NCI-H69 (cell line): ENCODE data around the gene PRDM15.

Experiments
- DNase-seq: peaks from one replicate; lab custom pipeline; 2025; lab: John Stamatoyannopoulos, UW

PRDM15 gene

DNA sequence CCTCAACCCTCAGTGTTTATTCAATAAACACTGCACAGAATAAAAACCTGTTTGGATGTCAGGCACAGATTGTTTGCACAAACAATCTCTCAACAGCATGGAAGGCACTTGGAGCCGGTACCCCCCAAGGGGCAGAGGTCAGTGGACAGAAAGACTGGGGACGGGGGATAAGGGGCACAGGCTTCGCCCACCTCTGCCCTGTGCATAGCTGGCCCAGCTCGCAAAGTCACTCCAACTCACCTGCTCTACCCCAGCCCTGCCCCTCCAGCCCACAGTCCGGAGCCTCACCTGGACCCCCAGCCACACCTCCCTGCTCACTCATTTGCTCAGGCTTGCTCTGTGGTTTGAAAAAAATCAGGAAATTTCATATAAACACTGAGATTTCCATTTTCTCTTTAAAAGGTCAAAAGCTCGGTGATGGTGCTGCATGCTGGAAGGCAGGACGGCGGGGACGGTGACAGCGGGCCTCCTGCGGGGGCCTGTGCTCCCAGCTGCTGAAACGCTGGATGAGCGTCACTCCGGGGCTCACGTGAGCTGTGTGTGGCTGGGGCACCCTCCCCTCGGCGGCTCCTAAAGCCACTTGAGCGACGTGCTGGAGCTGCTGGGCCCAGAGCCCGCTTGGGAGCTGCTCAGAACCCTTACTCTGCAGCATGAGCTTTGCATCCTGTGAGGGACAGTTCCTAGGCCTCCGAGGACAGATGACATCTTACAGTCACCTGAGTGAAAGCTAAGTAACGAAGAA, 54.5 kb downstream of the PRDM15 start:
- no peak for DNase-seq

DNA sequence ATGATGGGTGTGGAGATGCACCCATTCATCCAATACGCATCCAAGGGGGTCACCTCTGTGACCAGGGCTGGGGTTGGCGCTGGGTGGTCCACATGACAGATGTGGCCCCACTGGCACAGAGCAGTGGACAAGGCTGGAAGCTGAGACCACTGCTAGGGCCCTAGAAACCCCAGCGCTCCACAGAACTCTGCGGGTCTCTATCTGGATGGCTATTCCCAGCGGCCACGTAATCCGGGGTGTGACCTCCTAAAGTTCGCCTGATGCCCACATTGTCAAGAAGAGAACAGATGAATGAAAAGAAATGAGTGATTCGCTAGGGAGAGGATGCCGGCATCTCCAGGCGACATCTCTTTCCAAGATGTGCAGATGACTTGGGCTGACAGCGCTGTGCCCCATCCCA, 55.2 kb downstream of the PRDM15 start:
- no peak for DNase-seq

DNA sequence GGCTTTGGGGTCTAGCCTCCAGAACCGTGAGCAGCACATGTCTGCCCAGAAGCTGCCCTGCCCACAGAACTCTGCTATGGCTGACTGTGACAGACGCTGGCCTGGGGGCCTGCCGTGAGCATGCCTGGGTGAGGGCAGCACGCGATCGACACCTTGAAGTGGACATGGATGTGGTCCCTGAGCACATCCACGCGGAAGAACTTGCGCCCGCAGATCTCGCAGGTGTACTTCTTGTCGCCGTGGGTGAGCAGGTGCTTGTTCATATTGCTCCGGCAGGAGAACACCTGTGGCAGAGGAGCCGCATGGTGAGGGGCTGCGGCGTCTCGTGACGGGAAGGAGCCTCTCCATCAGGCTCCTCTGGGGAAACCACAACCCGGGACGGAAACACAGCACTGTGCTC, 56.0 kb downstream of the PRDM15 start:
- DNase-seq: no peak

DNA sequence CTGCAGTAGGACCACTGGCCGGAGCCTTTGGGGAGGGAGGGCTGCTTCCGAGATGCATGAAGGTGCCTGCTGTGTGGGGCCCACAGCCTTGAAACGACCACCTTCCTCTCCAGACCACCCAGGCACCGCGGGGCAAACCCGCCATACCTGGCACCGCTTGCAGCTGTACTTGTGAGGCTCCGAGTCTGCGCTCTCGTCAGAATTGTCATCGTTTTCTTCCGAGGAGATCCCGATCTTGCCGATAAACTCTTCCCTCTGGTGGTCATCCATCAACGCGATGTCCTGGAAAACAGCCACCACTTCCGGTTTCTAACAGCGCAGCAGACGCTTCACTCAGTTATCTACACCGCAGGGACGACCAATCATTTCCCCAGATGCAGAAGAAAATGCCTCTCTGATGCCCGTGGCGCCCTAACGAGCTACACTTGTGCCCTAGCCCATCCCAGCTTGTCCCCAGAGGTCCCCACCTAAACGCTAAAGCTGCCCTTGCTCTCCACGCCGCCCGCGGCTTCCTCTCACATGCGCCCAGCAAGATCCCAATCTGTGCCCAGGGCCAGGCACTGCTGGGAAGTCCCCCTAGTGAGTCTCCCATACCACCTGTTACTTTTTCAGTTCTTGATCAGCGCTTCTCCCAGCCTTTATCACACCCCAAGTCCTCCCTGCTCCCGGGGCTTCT, 57.2 kb downstream of the PRDM15 start:
- no peak for DNase-seq

DNA sequence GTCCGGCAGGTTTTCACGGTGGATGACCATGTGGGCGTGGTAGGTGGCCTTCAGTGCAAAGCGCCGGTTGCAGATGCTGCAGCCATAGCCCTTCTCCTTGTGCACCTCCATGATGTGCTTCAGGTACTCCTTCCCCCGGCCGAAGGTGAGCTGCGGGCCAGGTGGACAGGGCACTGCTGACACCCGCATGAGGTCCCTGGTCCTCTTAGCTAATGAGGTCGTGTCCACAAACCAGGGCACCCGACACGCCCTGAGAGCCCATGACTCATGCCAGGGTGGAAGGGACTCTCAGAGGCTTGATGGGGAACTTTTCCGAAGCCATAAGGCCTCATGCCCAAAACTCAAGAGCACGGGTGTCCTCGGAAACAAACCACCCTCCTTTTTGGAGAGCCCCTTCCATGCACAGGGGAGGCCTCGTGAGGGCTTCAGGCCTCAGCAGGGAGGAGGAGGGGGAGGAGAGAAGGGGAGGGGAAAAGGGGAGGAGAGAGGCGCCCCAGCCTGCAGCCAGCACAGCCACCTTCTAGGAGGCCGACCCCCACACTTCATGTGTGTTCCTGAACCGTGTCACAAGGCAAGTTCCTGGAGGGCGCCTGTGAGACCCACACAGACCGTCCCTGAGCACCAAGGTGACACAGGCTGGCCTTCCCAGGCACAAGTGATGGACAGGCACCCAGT, 57.9 kb downstream of the PRDM15 start:
- DNase-seq: no peak

DNA sequence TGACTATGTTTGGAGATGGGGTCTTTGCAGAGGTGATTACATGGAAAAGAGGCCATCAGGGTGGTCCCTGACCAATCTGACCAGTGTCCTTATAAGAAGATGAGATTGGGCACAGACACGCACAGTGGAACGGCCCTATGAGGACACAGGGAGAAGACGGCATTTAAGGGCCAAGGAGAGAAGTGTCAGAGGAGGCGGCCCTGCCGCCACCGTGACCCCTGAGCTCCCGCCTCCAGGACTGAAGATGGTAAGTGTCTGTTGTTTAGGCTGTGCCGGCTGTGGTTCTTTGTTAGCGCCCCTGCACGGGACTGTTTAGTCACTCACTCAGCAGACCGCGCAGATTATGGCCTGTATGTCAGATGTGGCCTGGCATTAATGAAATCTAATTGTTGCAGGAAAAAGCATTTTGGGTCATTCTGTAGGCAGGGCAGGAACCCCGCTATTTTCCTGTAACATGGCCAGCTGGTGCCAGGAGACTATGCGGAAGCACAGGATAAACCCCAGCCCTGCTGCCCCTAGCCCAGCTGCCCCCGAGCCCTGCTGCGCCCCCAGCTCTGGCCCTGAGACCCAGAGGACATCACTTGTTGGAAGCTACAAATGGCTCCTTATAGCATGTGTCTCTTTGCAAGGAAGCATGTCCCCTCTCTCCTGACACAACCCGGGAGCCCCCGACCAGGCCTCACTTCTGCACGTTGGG, 58.6 kb downstream of the PRDM15 start:
- DNase-seq: no peak

DNA sequence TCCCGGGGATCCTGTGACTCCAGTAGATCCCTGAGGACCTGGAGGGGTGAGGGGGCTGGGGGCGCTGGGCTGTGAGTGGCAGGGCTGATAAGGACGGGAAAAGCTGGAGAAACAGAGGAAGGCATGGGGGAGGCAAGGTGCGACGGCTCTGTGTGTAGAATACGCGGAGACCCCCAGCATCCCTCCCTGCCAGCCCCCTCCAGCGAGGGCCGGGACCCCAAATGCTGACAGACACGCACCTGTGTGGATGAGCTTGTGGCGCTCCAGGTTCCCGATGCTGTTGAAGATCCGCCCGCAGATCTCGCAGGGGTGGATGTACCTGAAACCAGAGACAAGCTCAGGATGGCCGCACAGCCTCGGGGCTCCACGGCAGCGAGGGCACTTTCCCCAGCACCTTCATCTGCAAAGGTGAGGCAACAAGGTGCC, 59.3 kb downstream of the PRDM15 start:
- no peak for DNase-seq

DNA sequence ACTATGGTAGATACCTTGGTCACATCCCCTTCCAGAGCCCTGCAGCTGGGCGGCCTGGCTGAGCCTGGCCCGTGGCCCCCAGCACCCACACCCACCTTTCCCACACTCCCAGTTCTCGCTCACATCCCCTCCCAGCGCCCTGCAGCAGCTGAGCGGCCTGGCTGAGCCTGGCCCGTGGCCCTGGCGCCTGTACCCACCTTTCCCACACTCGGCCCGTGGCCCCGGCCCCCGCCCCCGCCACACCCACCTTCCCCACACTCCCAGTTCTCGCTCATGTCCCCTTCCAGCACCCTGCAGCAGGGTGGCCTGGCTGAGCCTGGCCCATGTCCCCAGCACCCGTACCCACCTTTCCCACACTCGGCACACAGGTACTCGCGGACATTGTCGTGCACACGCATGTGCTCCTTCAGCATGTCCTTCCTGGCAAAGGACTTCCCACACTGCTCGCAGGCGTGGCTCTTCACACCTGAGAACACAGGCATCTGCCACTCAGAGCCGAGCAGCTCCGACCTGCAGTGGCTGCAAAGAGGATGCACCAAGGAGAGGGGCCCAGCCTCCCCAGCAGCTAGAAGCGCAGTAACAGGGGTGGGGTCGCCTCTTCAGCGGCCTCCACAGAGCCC, 59.8 kb downstream of the PRDM15 start:
- DNase-seq: no peak

DNA sequence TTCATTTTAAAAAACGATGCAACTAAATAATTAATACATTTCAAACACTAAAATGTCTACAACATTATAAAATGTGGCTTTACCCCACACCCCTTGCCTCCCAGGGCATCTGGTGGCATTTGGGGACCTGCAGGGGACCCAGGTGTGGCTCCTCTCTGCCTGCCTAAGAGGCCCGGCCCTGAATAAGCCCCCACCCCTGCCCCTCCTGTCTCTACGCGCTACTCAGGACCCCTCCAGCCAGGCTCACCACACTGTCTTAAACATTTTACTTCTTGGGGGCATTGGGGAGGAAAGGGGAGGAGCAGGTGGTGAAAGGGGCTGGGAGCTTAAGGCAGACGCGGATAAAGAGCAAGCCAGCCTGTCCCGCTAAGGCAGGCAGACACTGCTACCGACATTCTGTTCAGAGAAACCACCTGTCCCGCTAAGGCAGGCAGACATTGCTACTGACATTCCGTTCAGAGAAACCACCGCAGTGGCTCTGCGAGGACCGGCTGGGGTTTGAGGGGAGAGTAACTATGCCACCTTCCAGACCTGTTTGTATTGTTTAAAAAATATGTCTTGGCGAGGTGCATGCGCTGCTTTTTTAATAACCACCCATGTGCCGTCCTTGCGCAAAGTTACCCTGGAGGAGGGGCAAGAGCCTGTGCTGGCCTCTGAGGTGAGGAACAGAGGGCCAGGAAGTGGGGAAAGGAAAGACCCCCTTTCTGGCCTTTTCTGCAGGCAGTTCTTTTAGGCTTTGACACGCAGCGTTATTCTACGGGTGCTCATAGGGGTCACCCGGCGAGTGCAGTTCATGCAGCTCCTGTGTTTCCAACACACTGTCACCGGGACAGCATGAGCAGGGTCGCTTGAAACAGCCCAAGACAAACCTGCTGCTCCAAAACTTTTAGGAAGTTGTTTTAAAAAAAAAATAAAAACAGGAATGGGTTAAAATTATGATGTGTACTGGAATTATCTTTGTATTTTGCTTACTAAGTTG, 61.0 kb downstream of the PRDM15 start:
- DNase-seq: no peak

DNA sequence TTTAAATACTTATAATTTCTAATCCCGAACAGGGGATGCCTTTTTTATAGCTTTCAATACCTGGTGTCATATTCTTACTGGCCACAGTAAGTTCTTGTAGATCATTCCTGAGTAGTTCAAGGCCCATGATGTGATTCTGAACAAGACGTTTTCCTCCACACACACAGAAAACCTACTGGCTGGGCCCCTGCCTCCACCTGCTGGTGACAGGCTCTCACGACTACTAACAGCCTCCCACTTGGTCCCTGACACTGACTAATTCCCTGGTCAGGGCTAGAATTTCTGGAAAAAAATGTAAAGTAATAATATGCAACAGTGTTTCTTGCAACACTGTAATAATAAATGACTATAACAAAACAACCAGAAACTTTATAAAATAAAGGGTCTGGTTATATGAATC, 61.9 kb downstream of the PRDM15 start:
- DNase-seq: peak; percentile 61

DNA sequence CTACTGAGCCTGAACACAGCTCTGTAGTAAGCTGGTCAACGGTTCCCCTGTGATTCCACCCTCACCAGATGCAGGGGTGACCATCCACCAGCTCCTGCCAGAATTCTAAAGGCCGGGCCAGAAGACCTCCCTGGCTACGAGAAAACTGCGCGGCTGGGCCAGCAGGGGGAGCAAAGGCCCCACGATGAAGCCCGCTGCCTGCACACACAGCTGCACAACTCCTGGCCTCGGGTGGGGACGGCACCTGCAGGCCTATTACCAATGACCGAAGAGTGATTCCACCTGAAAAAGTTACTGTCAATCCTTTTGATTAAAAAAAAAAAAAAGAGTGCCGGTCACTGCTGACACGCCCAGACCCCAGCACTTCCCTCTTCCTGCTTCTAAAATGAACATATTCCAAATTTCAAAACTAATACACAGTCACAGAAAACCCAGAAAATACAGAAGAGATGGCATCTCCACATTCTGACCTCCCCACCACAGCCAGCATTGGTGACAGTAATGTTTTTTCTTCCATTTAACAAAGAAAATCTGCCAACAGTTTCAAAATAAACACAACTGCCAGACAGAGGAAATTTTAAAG, 62.5 kb downstream of the PRDM15 start:
- peak; percentile 55 for DNase-seq

DNA sequence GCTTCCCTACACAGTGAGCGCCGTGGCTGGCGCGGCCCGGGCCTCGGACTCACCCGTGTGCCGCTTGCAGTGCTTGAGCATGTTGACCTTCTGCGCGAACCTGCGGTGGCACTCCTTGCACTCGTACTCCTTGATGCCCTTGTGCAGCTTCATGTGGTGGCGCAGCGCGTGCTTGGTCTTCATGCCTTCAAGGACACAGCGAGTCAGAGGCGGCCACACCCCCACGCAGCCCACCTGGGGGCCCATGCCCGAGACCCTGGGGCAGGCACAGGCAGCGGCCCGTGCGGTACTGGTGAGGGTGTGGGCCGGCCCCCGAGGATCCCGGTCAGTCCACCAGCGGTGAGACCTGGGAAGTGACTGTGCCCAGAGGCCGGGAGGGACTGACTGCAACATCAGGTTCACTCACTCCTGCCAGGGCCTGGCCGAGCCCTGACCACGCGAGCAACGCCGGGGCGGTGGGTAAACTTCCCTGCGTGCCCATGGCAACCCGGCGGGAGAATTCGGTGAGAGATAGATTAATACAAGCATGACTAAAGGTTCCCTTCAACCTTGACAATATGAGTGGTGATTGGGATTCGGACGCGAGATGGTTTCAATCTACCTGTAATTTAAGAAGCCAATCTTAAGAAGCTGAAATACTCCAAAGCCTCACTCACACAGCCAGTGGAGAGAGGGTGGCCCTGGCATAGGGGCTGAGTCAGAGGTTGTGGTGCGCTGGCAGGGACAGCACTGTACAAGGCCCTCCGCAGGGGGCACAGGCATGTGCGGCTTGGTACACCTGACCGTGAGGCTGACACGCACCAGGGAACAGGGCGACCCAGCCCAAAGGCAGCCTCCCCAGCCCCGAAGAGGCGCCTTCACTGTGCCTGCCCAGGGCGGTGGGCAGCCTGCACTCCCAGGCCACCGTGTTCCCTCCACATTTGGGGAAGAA, 63.2 kb downstream of the PRDM15 start:
- DNase-seq: no peak

DNA sequence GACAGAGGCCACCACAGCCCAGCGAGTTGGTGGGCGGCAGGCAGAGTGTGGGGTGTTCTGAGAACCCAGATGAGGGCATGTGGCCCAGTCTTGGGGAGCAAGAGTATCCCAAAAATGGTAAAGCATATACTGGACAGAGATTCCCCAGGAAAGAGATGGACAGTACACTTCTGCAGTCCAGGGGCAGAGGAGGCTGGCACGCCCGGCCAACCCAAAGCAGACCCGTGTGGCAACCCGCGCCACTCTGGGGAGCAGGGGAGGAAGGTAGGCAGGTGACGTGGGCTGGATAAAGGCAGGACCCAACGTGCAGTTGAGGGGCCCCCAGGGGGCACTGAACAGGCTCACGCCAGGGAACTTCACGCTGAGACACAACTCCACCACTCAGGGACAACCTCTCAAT, 65.9 kb downstream of the PRDM15 start:
- no peak for DNase-seq

DNA sequence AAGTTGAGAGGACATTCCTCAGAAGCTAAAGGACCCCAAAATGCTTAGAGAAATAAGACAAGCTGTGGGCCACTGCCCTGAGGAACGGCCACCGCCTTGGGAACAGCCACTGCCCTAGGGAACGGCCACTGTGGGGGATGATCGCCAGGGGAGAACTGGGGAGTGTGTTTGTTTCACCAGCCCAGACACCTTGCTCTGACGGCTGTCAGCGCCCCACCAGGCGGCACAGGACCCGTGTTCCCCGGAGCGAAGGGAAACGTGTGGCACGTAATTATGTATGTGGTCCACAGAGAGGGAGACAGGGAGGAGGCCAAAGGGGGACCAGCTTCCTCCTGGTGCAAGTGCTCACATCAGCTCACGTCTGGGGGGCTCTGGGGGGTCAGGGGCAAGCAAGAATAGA, 66.5 kb downstream of the PRDM15 start:
- DNase-seq: no peak

DNA sequence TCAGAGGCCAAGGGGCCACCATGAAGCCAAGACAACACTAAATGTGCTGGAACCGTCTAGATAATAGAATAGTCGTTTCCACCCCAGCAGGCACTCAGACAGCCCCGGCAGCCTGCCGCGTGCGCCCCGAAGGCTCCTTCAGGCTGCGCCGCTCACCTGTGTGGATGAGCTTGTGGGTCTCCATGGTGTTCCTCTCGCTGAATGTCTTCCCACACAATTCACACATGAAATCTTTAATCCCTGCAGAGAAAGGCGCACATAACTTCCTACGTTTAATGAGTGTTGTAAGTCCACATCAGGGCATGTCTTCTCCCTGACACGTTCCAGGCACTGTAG, 68.6 kb downstream of the PRDM15 start:
- no peak for DNase-seq

DNA sequence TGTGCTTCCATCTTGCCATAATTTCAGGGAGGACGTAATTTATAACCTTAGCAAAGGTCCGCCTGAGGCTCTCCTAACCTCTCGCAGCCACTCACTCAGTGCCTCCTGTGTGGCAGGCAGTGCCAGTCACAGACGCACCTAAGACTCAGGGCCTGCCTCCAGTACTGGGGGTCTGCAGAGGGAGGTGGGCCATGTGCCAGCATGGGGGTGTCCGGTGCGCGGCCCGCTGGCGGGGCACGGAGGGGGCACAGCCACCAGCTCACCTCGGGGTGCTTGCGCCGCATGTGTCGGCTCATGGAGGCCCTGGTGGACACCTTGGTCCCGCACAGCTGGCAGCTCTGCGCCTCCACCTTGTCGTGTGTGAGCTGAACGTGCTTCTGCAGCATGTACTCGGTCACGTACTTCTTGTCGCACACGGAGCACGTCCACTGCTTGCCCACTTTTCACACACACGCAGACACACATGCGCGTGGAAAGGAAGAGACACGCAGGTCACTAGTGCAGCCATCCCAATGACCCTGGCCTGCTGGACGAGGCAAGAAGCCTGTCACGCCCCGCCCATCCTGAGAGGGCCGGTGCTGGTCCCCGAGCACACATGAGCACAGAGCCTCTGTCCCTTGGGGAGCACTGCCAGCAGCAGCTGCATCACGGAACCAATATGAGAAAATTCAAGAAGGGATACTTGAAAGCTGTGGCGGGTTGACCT, 69.1 kb downstream of the PRDM15 start:
- DNase-seq: no peak

DNA sequence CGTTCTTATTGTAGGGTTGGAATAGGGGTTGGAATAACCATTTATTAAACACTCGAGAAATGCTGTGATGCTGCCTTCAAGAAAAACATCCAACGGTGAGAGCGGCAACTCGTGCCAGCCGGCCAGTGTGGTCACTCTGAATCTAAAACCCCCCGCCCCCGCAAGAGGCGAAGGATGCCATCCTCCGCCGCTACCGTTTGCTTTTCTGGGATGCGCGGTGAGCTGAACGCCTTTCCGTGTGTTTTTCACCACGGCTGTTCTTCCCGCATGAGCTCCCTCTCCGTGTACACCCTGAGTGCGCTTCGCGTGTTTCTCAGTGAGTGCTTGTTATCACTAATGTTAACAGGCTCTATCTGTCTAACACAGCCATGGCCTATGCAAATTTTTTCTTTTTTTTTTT, 70.3 kb downstream of the PRDM15 start:
- no peak for DNase-seq

DNA sequence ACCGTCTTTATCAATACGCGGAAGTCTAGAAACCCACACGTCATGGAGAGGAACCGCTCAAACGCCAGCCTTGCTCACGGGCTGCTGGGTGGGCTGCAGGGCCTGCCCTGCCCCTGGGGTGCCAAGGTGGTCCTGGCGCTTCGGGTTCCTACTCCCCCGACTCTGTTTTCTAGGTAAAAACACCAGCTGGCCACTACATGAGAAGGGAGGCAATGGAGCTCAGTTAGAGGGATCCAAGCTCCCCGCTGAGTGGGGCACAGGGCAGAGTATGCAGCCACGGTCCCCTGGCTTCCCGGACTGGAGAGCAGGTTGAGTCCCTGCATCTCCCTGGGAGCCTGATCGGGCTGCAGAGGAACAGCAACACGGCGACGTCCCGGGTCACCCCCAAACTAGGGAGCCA, 71.0 kb downstream of the PRDM15 start:
- DNase-seq: no peak

DNA sequence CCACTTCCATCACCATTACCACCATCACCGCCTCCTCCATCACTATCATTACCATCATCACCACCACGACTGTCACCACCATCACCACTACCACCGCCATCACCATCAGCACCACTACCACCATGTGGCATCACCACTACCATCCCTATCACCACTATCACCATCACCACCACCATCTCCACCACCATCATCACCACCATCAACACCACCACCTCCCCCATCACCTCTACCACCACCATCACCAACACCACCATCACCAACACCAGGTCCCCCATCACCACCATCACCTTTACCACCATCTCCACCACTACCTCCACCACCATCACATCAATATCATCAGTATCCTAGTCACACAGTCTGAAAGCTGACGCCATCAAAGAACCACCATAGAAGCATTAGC, 72.4 kb downstream of the PRDM15 start:
- no peak for DNase-seq
